DMS114 treated with DMSO at 0.1 percent for 48 hours (cell line): ENCODE measurements around the gene SLF2.
A peak's percentile ranks its signal among the peaks of the same experiment; 100 is the strongest.

ENCODE experiments used
- DNase-seq: peaks from one replicate; lab custom pipeline; 2025; ENCODE audit not compliant: unreplicated experiment; lab: John Stamatoyannopoulos, UW

The SLF2 gene

DNA sequence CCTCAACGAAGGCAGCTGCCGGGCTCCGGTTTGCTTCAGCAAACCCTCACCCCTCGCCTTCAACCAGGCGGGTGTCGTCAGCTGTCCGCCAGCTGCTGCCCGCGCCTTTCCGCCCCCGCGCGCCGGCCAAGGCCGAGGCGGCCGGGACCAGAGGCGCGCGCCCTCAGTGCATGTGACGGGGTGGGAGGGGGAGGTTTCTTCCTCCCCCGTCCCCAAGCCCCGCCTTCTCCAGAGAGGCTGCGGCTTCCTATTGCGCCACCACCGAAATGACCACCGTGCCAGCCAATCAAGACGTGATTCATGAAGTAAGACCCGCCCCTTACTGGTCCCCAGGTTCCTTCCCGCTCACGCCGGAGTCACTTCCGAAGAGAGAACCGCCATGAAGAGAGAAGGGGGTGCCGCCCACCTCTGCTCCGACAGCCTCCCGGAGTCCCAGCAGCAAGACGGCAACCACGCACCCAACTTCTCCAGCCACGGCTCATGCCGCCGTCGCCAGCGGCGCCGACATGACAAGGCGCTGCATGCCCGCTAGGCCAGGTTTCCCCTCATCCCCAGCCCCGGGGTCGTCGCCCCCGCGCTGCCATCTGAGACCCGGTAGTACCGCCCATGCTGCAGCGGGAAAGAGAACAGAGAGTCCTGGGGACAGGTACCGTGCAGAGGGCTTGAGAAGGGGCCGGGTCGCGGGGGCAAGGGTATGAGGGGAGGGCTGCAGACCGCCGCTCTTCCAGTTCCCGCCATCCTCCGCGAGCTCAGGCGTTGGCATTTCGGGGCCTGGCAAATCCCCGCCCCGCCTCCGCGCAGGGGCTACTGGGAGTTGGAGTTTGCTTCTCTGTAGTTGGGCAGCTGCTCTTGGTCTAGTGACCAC is at the start of gene SLF2:
SLF2 (plus strand) TSS at position 359 of the 865 bp plus-strand sequence; CDS start at position 507, 148 bp downstream.
- peak; percentile 96 for DNase-seq

DNA sequence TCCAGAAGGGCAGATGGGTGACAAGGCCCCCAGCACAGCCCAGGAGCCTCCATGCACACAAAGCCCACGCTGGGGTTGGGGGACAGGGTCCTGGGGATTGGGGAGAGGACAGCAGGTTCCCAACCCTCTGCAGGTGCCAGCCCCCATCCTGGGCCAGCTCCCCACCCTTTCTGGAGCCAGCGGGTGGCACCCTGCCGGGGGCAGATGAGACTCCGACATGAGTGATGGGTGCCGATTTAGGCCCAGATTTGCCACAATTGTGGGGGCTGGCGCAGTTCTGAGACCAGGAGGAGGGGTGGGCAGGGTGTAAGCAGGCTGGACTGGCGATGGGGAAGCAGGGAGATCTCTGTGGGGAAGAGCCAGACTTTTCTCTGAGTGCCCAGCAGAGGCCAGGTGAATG is 49.3 kb upstream of the SLF2 start:
- no peak for DNase-seq

- DNase-seq: no peak
Observed at GRCh38 chr10:100864036-100864885, 48.5 kb upstream of the SLF2 start.

GRCh38 chr10:100864978-100865377 is 47.8 kb upstream of the SLF2 start:
- no peak for DNase-seq

DNA sequence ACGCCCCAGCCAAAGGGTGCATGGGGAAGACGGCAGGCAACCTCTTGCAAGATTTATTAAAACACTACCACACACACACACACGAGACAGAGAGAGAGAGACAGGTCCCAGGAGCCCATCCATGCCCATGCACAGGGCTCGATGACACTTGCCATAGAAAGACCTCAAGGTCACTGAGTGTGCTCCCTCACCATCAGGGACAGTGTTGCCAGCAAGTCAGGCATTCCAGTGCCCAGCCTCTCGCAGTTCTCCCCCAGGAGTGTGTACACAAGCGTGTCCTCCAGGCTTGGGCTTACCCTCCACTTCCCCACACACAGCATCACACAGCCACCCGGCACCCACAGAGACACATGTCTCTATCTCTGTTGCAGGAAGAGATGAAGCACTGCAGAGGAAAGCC is 46.8 kb upstream of the SLF2 start:
- no peak for DNase-seq

- DNase-seq: no peak
Observed at GRCh38 chr10:100866575-100867098, 46.1 kb upstream of the SLF2 start.

DNA sequence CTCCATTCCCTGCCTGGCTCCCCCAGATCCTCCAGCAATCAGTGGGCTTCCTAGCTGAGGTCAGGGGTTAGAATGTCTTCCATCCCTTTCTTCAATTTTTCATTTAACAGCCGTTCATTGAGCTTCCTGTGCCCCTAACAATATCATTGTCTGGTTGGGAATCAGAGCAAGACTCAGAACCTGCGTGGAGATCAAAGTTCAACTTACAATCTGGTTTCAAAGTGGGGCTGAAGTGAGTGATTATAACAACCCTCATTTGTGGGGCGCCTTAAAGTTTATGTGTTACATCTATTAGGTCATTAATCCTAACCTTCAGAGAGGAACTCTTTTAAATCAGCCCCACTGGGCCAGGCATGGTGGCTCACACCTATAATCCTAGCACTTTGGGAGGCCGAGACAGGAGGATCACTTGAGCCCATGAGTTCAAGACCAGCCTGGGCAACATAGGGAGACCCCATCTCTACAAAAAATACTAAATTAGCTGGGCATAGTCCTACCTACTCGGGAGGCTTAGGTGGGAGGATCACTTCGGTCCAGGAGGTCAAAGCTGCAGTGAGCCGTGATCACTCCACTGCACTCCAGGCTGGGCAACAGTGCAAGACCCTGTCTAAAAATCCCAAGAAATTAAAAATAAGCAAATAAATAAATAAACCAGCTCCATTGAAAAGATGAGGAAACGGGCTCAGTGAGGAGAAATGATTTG is 45.4 kb upstream of the SLF2 start:
- DNase-seq: no peak

DNA sequence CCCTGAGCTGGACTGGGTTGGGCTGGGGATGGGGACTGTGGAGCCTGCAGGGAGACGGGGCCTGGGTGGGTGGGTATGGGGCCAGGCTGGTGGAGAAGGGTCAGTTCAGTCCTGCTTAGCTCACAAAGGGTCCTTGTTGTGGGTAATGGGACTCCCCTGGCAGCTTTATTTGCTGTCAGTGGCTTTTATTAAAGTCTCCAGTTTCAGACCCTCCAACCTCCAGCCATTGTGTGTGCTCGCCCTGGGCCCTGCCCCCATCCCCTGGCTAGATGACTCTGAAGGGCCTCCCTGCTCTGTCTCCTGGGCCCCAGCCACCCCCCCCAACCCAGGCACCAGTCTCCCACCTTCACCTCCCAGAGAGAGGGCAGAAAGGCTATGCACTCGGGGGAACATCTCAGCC is 44.4 kb upstream of the SLF2 start:
- no peak for DNase-seq

- DNase-seq: no peak
Observed at GRCh38 chr10:100869399-100869798, 43.4 kb upstream of the SLF2 start.

GRCh38 chr10:100872034-100872791 is 40.5 kb upstream of the SLF2 start:
- DNase-seq: peak; percentile 47

GRCh38 chr10:100873146-100873826 is 39.5 kb upstream of the SLF2 start:
- DNase-seq: no peak

DNA sequence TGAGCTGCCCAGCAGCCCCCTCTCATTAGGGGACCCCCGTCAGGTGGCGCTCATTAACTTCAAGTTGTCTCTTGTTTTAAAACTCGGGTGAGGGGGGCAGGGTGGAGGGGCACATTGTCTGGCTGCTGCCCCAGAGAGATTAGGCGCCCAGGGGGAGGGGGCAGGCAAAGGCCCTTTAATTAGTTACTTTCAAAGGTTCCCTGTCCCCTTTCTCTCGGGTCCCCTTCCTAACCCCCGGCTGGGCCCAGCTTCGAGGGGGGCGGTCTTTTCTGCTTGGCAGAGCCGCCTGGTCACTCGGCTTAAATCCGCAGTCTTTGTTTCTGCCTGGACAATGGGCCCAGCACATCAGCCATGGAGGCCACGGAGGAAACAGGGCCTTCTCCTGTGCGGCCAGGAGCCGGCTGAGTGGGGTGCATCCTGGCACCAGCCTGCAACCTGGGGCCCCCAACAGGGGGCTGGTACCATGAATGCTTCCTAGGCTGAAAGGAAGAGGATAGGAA is 38.9 kb upstream of the SLF2 start:
- no peak for DNase-seq

- DNase-seq: no peak
Observed at GRCh38 chr10:100874702-100875483, 37.9 kb upstream of the SLF2 start.

- DNase-seq: no peak
Observed at GRCh38 chr10:100875484-100876166, 37.1 kb upstream of the SLF2 start.

DNA sequence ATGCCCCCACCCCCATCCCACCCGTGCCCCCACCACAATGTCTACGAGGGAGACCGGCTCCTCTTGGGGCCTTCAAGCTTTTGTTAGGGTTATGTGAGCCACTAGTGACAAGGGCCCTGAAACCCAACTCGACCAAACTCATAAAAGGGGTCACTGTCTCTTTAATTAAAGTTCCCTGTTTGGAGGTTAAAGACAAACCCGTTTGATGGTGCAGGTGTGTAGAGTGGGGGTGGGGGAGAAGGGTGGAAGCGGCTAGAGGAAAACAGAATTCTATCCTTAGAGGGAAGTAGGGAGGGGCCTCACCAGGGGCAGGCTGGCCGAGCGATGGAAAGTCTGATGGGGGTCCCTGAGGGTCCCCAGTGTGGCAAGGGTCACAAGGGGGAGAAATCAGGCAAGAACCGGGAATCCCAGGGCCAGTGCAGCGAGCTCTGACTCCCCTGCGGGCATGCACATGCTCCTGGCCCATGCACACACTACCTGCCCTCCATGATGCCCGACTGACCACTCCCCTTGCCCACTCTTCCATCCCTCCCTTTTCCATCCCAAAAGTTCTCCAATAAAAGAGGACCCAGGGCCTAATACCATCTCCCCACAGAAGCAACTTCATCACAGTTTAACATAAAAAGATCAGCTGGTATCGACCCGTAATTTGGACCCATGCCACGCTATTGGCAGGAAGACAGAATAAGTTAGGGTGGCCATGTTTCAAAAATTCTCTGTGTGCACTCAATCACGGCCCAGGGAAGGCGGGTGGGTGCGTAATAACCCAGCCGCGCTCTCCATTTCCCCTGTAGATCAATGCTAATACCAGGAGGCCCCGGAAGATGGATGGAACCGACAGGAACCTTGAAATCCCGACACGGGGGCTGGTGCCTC is 35.9 kb upstream of the SLF2 start:
- no peak for DNase-seq

- DNase-seq: no peak
Observed at GRCh38 chr10:100877461-100877850, 35.3 kb upstream of the SLF2 start.

- peak; percentile 68 for DNase-seq
Observed at GRCh38 chr10:100878291-100878910, 34.4 kb upstream of the SLF2 start.
